Psoas muscle (tissue), 8 donors: ENCODE results near the gene SEMA3C. TPM values are rescaled to one million over a fixed set of nuclear protein-coding genes. Genes with fewer than 3 reads are reported as not detected.

Source experiments
- ATAC-seq, 4 donors: fragments of 200-7000 bp; cut with Tn5 transposase; one replicate each; pipeline ENCODE4 v1.9.1; 2020; ENCODE audit warnings: moderate library complexity in 3 of 4, mild to moderate bottlenecking in 2 of 4
- DNase-seq, 2 donors: peaks; one replicate each; pipeline ENCODE4 v3.0.0-alpha.2; 2020
- H3K27ac ChIP-seq: fragments of 200-600 bp; one replicate; pipeline ENCODE4 v1.8.0; 2022
- H3K27me3 ChIP-seq, 3 donors: fragments of 200-600 bp in 1 of 3; one replicate each; pipeline versions ENCODE4 v1.6.1 to v1.8.0; 2013 to 2022; ENCODE audit warnings: low read length in 2 of 3, mild to moderate bottlenecking in 2 of 3, moderate library complexity in 1 of 3; ENCODE audit not compliant: insufficient read depth in 3 of 3
- H3K36me3 ChIP-seq, 2 donors: fragments of 200-600 bp in 1 of 2; one replicate each; pipeline versions ENCODE4 v1.6.1 to v1.8.0; 2013 to 2022; ENCODE audit warnings: low read depth in 1 of 2, mild to moderate bottlenecking in 1 of 2, moderate library complexity in 1 of 2; ENCODE audit not compliant: insufficient read depth in 1 of 2
- H3K4me1 ChIP-seq: fragments of 200-600 bp; one replicate; pipeline ENCODE4 v1.8.0; 2022
- H3K4me3 ChIP-seq: fragments of 200-600 bp; one replicate; pipeline ENCODE4 v1.8.0; 2022; ENCODE audit warnings: mild to moderate bottlenecking
- H3K9me3 ChIP-seq: fragments of 200-600 bp; one replicate; pipeline ENCODE4 v1.8.0; 2022
- WGBS, 3 donors: extraction: QIAGEN DNeasy Blood & Tissue Kit; methylation state at CpG; one replicate each; pipeline versions ENCODE4 v1.1.6 to v1.1.7; 2013; 5-methylcytosine and 5-hydroxymethylcytosine counted together
- intact Hi-C, 2 donors: fragments of 100-400 bp; cut with DNase I; formaldehyde crosslinking; loops; one replicate each; pipeline versions ENCODE4 v1.11.0 to v1.14.2; 2022
- polyA plus RNA-seq, 3 donors: library from polyadenylated mRNA; stranded (reverse); fragments of 200-250 nt; gene quantifications; one replicate each; pipeline ENCODE4 v1.2.3, GENCODE V29; 2013
- total RNA-seq, 4 donors: library from RNA; stranded (reverse); fragmentation: NEBNext Ultra II Directional in 2 of 4; extraction: Animal tissue kit (Norgen Biotek cat#: 25700) in 2 of 4; gene quantifications; one replicate each; pipeline versions ENCODE4 v1.2.1 to v1.2.4, GENCODE V29; 2021 to 2023
- TF ChIP-seq, protein P1 (sequence below): fragments of 200-600 bp; IDR thresholded peaks from one replicate; pipeline ENCODE4 v1.8.0; 2022; ENCODE audit warnings: antibody characterized with exemption
- donor health status: healthy with polysubstance abuse.
- donor health status: DM: no; HTN: no; CAD: no; lungs with moderate emphysema.
- donor health status: Bipolar disorder and iron deficiency.
- donor health status: healthy.
- donor health status: DM: yes; HTN: yes; CAD: no.
- donor health status: DM: no; HTN: no; CAD: no.
- donor health status: DM: no; HTN: no; CAD: no.
- donor health status: DM: yes; HTN: yes; CAD: no.

SEMA3C gene
- total and polyA plus RNA-seq, 7 donors = 6.6 to 63.1 (median 18.3) TPM

GRCh38 chr7:80749270-80749669 lies 169.6 kb downstream of the SEMA3C start:
- no peak overlapping the region for H3K4me3 ChIP-seq
- WGBS, 3 donors = 84 to 93% (median 88%) methylated on average over 2 of the region's 2 CpGs

GRCh38 chr7:80748363-80749042 lies 170.3 kb downstream of the SEMA3C start:
- Histone ChIP-seq H3K4me1 (no peaks in the 10 kb centered on the region), H3K27me3 (no peaks in the 10 kb centered on the region), H3K27ac (no peak overlapping the region), H3K36me3 (peaks cover 2 to 47% of the 10 kb centered on the region in 2 donors), H3K4me3 (no peak overlapping the region), H3K9me3 (no peaks in the 10 kb centered on the region)
- TF ChIP-seq, protein P1, sequence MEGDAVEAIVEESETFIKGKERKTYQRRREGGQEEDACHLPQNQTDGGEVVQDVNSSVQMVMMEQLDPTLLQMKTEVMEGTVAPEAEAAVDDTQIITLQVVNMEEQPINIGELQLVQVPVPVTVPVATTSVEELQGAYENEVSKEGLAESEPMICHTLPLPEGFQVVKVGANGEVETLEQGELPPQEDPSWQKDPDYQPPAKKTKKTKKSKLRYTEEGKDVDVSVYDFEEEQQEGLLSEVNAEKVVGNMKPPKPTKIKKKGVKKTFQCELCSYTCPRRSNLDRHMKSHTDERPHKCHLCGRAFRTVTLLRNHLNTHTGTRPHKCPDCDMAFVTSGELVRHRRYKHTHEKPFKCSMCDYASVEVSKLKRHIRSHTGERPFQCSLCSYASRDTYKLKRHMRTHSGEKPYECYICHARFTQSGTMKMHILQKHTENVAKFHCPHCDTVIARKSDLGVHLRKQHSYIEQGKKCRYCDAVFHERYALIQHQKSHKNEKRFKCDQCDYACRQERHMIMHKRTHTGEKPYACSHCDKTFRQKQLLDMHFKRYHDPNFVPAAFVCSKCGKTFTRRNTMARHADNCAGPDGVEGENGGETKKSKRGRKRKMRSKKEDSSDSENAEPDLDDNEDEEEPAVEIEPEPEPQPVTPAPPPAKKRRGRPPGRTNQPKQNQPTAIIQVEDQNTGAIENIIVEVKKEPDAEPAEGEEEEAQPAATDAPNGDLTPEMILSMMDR = no peak
- ATAC-seq (no peak), DNase-seq (no peak)
- intact Hi-C loops = no loop called here
- WGBS, 3 donors = 50 to 60% (median 59%) methylated on average over 8 of the region's 8 CpGs

More at GRCh38 chr7:80749270-80749669, 169.6 kb downstream of the SEMA3C start:
- ATAC-seq (no peak), DNase-seq (no peak)
- intact Hi-C loops = no loop called here
- Histone ChIP-seq H3K27ac (no peak overlapping the region), H3K4me1 (no peaks in the 10 kb centered on the region), H3K36me3 (peaks cover 2 to 44% of the 10 kb centered on the region in 2 donors), H3K9me3 (no peaks in the 10 kb centered on the region), H3K27me3 (no peaks in the 10 kb centered on the region)
- TF ChIP-seq, protein P1 = no peak

DNA sequence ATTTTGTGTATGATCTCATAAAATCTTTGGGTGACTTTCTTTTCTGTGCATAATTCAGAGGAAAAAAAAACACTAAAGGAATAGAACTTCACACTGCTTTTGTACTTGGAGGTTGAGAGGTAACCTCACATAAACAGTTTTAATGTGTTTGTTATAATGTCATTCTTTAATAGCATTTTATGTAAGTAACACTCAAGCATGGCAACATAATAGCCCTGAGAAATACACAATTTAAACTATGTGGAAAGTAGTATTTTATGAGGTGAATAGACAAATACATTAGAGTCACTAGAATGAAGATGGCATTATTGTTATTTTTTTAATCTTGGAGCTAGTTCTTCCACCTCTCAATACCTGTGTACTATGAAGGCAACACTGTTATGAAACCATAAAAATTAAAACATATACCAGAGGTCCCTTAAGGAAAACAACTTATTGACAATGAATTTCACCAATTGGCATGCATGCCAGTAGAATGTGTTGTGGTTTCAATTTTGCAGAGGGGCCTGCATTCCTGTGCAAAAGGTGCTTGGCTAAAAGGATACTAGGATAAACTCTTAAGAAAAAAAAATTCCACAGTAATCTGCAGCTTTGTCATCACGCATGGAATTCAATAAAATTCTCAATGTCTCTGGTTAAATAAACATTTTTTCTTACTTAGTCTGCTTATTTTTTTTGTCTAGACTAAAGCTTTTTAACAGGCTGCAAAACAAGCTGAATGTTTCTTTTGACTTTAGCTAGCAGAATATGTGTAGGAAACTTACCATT lies 177.9 kb downstream of the SEMA3C start:
- ATAC-seq (no peak), DNase-seq (no peak)
- Histone ChIP-seq H3K4me3 (no peak overlapping the region), H3K27ac (no peak overlapping the region), H3K27me3 (no peaks in the 10 kb centered on the region), H3K36me3 (peaks cover 0 to 16% of the 10 kb centered on the region in 2 donors), H3K9me3 (no peaks in the 10 kb centered on the region), H3K4me1 (no peaks in the 10 kb centered on the region)
- TF ChIP-seq, protein P1 = no peak
- WGBS, 3 donors = 68 to 85% (median 75%) methylated on average over 1 of the region's 1 CpG
- intact Hi-C loops = no loop called here

GRCh38 chr7:80736371-80737125 lies 182.3 kb downstream of the SEMA3C start:
- ATAC-seq (no peak), DNase-seq (no peak)
- intact Hi-C loops = no loop called here
- Histone ChIP-seq H3K27ac (no peak overlapping the region), H3K36me3 (no peaks in the 10 kb centered on the region), H3K4me3 (no peak overlapping the region), H3K4me1 (no peaks in the 10 kb centered on the region), H3K9me3 (no peaks in the 10 kb centered on the region), H3K27me3 (no peaks in the 10 kb centered on the region)
- 81 to 86% (median 86%) methylated on average over 4 of the region's 4 CpGs for WGBS, 3 donors
- TF ChIP-seq, protein P1 = no peak
